RPMI8226 (cell line): ENCODE data around the gene ETV3.
"Not testable (repeated sequence)": the region's sequence is repeated elsewhere in the genome, so short reads cannot be mapped to it uniquely, and the experiment has no call there.

Experiments used
- DNase-seq: peaks from one replicate; pipeline ENCODE4 v3.0.0-alpha.2; 2015

ETV3 gene

GRCh38 chr1:157138220-157139051, at the start of gene ETV3:
Gene ETV3 (minus strand): TSS chr1:157138395. CDS start chr1:157136352, 2,043 bp downstream.
- DNase-seq, result peak; percentile 94

- no peak for DNase-seq
These were observed 48.2 kb upstream of the ETV3 start for GRCh38 chr1:157186281-157186992.

- DNase-seq, result no peak
These were observed 45.7 kb upstream of the ETV3 start for GRCh38 chr1:157183870-157184269.

GRCh38 chr1:157182371-157182770, 44.2 kb upstream of the ETV3 start:
- peak; percentile 81 for DNase-seq

- DNase-seq, result peak; percentile 90
These were observed 43.6 kb upstream of the ETV3 start for GRCh38 chr1:157181790-157182189.

- DNase-seq, result peak; percentile 83
These were observed 43.1 kb upstream of the ETV3 start for GRCh38 chr1:157181258-157181657.

GRCh38 chr1:157178490-157178889, 40.3 kb upstream of the ETV3 start:
- no peak for DNase-seq

GRCh38 chr1:157177733-157178394, 39.7 kb upstream of the ETV3 start:
- DNase-seq, result peak; percentile 65

GRCh38 chr1:157176591-157177121, 38.5 kb upstream of the ETV3 start:
- DNase-seq, result peak; percentile 92

GRCh38 chr1:157176016-157176415, 37.8 kb upstream of the ETV3 start:
- DNase-seq, result peak; percentile 58

GRCh38 chr1:157173900-157174410, 35.8 kb upstream of the ETV3 start:
- peak; percentile 81 for DNase-seq

GRCh38 chr1:157173241-157173640, 35.0 kb upstream of the ETV3 start:
- peak; percentile 85 for DNase-seq

- not testable (repeated sequence) for DNase-seq
These were observed 34.4 kb upstream of the ETV3 start for GRCh38 chr1:157172591-157172990.

- DNase-seq, result not testable (repeated sequence)
These were observed 33.8 kb upstream of the ETV3 start for GRCh38 chr1:157171903-157172503.

- peak; percentile 84 for DNase-seq
These were observed 32.7 kb upstream of the ETV3 start for GRCh38 chr1:157170677-157171515.

- DNase-seq, result peak; percentile 74
These were observed 29.8 kb upstream of the ETV3 start for GRCh38 chr1:157168015-157168414.

- DNase-seq, result no peak
These were observed 29.2 kb upstream of the ETV3 start for GRCh38 chr1:157167437-157167836.

GRCh38 chr1:157166590-157166989, 28.4 kb upstream of the ETV3 start:
- no peak for DNase-seq

GRCh38 chr1:157163273-157164127, 25.3 kb upstream of the ETV3 start:
- peak; percentile 87 for DNase-seq

GRCh38 chr1:157162345-157162744, 24.1 kb upstream of the ETV3 start:
- DNase-seq, result no peak

- DNase-seq, result no peak
These were observed 23.7 kb upstream of the ETV3 start for GRCh38 chr1:157161901-157162300.
